Measurements from ENCODE around the gene ATP5PF. TPM values are rescaled to one million over a fixed set of nuclear protein-coding genes. Genes with fewer than 3 reads are reported as not detected.
"Not testable (repeated sequence)": the region's sequence is repeated elsewhere in the genome, so short reads cannot be mapped to it uniquely, and the experiment has no call there.

Gene ATP5PF
- 129 and 142 TPM in 2 replicates for total RNA-seq

- intact Hi-C loops (cut with micrococcal nuclease) = loop anchor here (1.0 to 10.0 kb wide), 10 partner anchors 37 to 1110 kb away; partner anchors contain the start of genes ADAMTS1, APP and MRPL39
These were observed at the start of gene ATP5PF, which contains the start of gene GABPA for GRCh38 chr21:25734904-25735645. Gene ATP5PF (minus strand): TSS chr21:25734904. CDS start chr21:25729794, 5,110 bp downstream. Gene GABPA (plus strand): TSS chr21:25734972. CDS start chr21:25741599, 6,627 bp downstream.

- intact Hi-C loops (cut with micrococcal nuclease) = not testable (repeated sequence)
These were observed 43.6 kb upstream of the ATP5PF start for GRCh38 chr21:25778126-25778875.

- intact Hi-C loops (cut with micrococcal nuclease) = no loop called here
These were observed 41.7 kb upstream of the ATP5PF start for GRCh38 chr21:25776440-25776839.

- intact Hi-C loops (cut with micrococcal nuclease) = loop anchor here (5.0 kb wide), 1 partner anchor 40 kb away; the partner anchor contains the start of genes ATP5PF and GABPA
These were observed 38.0 kb upstream of the ATP5PF start for GRCh38 chr21:25772686-25773085.

- intact Hi-C loops (cut with micrococcal nuclease) = no loop called here
These were observed 33.2 kb upstream of the ATP5PF start for GRCh38 chr21:25767921-25768320.

GRCh38 chr21:25764065-25764464 lies 29.4 kb upstream of the ATP5PF start:
- intact Hi-C loops (cut with micrococcal nuclease) = no loop called here

GRCh38 chr21:25760677-25761076 lies 26.0 kb upstream of the ATP5PF start:
- intact Hi-C loops (cut with micrococcal nuclease) = no loop called here

- intact Hi-C loops (cut with micrococcal nuclease) = no loop called here
These were observed 25.4 kb upstream of the ATP5PF start for GRCh38 chr21:25760061-25760460.

GRCh38 chr21:25759573-25759972 lies 24.9 kb upstream of the ATP5PF start:
- intact Hi-C loops (cut with micrococcal nuclease) = no loop called here

- intact Hi-C loops (cut with micrococcal nuclease) = no loop called here
These were observed 22.8 kb upstream of the ATP5PF start for GRCh38 chr21:25757531-25757930.

GRCh38 chr21:25756190-25756932 lies 21.7 kb upstream of the ATP5PF start:
- intact Hi-C loops (cut with micrococcal nuclease) = no loop called here

GRCh38 chr21:25752416-25752815 lies 17.7 kb upstream of the ATP5PF start:
- intact Hi-C loops (cut with micrococcal nuclease) = no loop called here

GRCh38 chr21:25750085-25750484 lies 15.4 kb upstream of the ATP5PF start:
- intact Hi-C loops (cut with micrococcal nuclease) = no loop called here

GRCh38 chr21:25744854-25745253 lies 10.2 kb upstream of the ATP5PF start:
- intact Hi-C loops (cut with micrococcal nuclease) = no loop called here

GRCh38 chr21:25742900-25743299 lies 8.2 kb upstream of the ATP5PF start:
- intact Hi-C loops (cut with micrococcal nuclease) = no loop called here

GRCh38 chr21:25737421-25737820 lies 2.7 kb upstream of the ATP5PF start:
- intact Hi-C loops (cut with micrococcal nuclease) = loop anchor here (10.0 kb wide), 2 partner anchors 337 to 1107 kb away; partner anchors contain the start of gene ADAMTS1

- intact Hi-C loops (cut with micrococcal nuclease) = loop anchor here (1.0 to 10.0 kb wide), 8 partner anchors 129 to 1109 kb away; partner anchors contain the start of genes ADAMTS1, APP and MRPL39
These were observed 1.2 kb upstream of the ATP5PF start for GRCh38 chr21:25735646-25736597.

GRCh38 chr21:25734654-25734903 lies 125 bp downstream of the ATP5PF start:
- intact Hi-C loops (cut with micrococcal nuclease) = loop anchor here (1.0 to 10.0 kb wide), 5 partner anchors 38 to 1110 kb away; partner anchors contain the start of gene ADAMTS1

- intact Hi-C loops (cut with micrococcal nuclease) = loop anchor here (1.0 to 10.0 kb wide), 5 partner anchors 38 to 1111 kb away; partner anchors contain the start of gene ADAMTS1
These were observed 648 bp downstream of the ATP5PF start for GRCh38 chr21:25733859-25734653.
